GM10248 (cell line): Measurements from ENCODE around the gene GRK5.

Experiments used
- CTCF ChIA-PET: fragments of 300-600 bp; sonication (Branson Sonifier 250); formaldehyde crosslinking; extraction: SDS; loops from one replicate; lab custom pipeline; 2021; ENCODE audit warnings: antibody characterized with exemption; lab: Yijun Ruan, JAX
- POLR2A ChIA-PET: fragments of 350-650 bp; sonication (Branson Sonifier 250); formaldehyde crosslinking; extraction: SDS; loops from one replicate; lab custom pipeline; 2020; ENCODE audit warnings: antibody characterized with exemption; lab: Yijun Ruan, JAX
- DNase-seq: peaks from one replicate; pipeline ENCODE4 v3.0.0; 2012; ENCODE audit errors: extremely low spot score
- TF ChIP-seq, protein P1 (sequence below): IDR thresholded peaks from 2 replicates; pipeline ENCODE4 v1.5.1; 2012; ENCODE audit warnings: mild to moderate bottlenecking, low read depth; ENCODE audit errors: extremely low read depth, missing control alignments, control extremely low read depth

GRK5 gene

DNA sequence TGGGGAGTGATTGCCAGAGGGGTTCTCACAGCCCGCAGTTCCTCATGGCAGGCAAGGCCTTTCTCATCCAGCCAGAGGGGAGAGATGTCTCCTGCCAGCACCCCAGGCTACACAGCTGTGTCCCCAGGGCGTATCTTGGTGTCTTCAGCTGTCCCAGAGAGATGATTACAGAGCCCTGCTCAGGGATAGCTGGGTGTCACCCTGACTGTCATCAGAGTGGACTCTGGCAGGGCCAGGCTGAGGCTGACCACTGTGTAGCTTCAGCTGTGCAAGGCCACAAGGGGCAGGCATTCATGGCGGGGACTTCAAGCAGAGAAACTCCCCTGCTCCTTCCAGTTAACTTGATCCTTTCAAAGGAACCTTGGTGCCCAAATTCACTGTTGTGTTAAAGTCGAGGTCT, 211.0 kb downstream of the GRK5 start:
- DNase-seq = no peak
- POLR2A ChIA-PET = interaction anchor here (0.6 kb wide), 1 partner anchor 20 kb away, joined by 9 read pairs; no protein-coding TSS in a partner anchor
- CTCF ChIA-PET = interaction anchor here (0.9 to 3.8 kb wide), 16 partner anchors 9 to 219 kb away, joined by 3 to 39 read pairs (median 4); partner anchors contain the start of gene GRK5
- TF ChIP-seq, protein P1, sequence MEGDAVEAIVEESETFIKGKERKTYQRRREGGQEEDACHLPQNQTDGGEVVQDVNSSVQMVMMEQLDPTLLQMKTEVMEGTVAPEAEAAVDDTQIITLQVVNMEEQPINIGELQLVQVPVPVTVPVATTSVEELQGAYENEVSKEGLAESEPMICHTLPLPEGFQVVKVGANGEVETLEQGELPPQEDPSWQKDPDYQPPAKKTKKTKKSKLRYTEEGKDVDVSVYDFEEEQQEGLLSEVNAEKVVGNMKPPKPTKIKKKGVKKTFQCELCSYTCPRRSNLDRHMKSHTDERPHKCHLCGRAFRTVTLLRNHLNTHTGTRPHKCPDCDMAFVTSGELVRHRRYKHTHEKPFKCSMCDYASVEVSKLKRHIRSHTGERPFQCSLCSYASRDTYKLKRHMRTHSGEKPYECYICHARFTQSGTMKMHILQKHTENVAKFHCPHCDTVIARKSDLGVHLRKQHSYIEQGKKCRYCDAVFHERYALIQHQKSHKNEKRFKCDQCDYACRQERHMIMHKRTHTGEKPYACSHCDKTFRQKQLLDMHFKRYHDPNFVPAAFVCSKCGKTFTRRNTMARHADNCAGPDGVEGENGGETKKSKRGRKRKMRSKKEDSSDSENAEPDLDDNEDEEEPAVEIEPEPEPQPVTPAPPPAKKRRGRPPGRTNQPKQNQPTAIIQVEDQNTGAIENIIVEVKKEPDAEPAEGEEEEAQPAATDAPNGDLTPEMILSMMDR = no peak

DNA sequence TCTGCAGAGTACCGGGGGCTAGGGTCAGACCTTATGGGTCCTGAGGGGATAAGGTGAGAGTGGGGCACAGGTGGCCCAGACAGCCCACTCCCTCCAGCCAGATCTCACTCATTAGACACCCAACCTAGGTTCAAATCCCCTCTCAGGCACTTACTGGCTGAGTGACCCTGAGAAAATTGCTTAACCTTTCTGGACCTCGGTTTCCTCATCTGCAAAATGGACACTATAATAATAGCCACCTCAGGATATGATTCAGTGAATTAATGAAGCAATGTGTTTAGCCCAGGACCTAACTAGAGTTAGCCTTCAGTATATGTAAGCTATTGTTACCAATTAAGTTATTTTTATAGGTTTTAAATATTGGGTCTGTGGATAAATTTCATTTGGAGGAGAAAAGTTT, 212.6 kb downstream of the GRK5 start:
- CTCF ChIA-PET = interaction anchor here (1.0 to 3.8 kb wide), 5 partner anchors 18 to 220 kb away, joined by 3 to 39 read pairs (median 15); partner anchors contain the start of gene GRK5
- TF ChIP-seq, protein P1 = no peak
- no peak for DNase-seq
- POLR2A ChIA-PET = no interaction called here

DNA sequence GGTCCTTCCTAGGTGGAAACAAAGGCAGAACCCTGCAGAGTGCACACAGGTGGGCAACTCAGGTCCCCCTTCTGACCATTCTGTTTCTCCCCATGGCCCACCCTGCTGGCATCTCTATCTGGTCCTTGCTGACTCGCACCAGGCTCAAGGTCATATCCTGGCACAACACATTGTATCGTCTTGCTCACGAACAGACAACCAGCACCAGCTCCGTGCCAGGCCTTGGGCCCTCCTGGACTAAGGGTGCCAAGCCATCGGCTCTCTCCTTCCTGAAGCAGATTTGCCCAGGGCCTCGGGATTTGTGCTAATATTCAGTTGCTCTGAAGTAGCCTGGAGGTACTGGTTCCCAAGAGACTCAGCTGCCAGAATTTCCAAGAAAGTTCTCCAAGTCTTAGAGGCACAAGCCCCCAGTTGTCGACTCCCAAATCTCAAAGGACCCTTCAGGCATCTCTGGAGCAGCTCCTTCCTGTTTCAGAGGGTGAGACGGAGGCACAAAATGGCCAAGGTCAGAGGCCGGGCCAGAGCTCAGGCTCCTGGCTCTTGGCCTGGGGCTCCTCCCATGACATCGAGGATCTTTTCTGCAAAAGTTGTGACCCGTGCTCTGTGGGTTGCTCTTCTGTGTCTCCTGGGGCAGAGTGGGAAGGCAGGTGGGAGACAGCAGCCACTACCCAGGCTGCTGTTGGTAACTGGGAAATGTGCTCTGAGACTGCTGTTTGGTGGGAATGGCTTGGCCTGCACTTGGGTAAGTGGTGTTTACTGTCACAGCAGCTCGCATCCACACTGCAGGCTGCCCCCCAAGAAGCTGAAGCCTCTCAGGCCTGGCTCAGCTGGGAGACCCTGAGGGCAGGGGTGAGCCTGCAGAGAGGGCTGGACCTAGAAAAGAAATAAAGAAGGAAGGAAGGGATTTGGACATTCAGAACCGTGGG, 213.8 kb downstream of the GRK5 start:
- DNase-seq = no peak
- POLR2A ChIA-PET = no interaction called here

DNA sequence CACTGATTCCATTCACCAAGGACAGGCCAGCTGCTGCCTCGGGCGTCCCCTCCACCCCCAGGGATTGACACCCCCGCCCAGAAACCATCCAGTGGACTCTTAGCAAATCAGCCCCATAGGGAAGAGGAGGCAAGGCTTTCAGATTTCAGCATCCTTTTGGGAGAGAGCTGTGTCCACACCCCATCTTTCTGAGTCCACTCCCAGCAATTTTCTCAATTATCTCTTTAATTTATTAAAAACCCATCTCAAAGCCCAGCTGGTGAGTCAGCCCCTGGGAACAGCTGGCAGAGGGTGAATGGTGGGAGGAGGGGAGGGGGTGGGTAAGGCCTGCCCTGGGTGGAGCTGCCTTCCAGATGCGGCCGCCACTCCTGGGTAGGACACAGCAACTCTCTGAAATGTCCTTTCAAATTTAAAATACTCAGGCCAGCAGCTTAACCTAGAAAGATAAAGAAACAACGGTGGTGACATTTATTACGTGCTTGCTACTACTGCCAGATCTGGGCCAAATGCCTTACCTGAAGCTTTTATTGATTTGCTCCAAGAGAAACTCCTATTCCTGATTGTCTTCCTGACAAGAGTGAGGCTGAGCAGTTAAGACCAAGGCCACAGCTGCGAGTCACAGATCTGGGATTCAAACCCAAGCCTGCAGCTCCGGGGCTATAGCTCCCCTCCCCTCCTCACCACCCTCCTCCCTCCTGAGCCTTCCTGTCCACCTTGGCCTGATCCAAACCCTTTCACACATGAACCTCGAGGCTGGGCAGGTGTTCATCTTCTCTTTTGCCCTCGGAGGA, 214.7 kb downstream of the GRK5 start:
- TF ChIP-seq, protein P1 = no peak
- DNase-seq = no peak
- POLR2A ChIA-PET = no interaction called here
- CTCF ChIA-PET = interaction anchor here (0.8 to 6.3 kb wide), 7 partner anchors 16 to 223 kb away, joined by 3 to 36 read pairs (median 4); partner anchors contain the start of gene GRK5

More for the DNA sequence above, 213.8 kb downstream of the GRK5 start:
- TF ChIP-seq, protein P1 = no peak
- CTCF ChIA-PET = interaction anchor here (1.2 to 6.3 kb wide), 4 partner anchors 15 to 222 kb away, joined by 4 to 36 read pairs (median 22); partner anchors contain the start of gene GRK5

DNA sequence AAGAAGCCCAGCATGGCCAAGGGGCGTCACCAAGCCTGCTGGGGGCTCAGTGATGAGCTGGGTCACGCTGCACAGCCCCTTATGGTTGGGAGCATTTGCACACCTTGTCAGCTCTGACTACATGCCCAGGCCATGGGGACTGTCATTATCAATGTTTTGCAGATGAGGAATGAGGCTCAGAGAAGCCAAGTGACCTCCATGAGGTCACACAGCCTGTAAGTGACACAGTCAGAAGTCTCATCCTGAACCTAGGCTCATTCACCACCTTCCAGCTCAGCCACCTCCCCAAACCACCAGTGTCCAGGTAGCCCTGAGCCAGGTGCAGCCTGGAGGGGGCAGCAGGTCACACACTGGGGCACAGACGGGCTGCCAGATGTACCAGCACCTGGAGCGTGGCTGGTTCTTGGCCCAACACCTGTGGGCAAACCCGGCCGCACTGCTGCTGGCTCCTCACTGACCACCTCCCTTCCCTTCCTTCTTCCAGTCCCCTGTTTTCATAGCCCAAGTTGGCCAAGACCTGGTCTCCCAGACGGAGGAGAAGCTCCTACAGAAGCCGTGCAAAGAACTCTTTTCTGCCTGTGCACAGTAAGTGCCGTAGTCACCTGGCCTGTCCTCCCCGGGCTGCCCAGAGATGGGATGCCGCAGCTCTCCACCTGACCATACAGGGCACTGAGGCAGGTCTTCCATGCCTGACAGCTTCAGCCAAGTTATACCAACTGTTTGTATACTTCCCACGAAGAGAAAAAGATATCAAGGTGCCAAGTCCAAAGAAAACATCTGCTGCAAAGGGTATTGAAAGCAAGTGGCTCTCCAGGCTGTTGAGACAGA, 215.5 kb downstream of the GRK5 start:
- TF ChIP-seq, protein P1 = no peak
- CTCF ChIA-PET = interaction anchor here (0.8 to 6.3 kb wide), 8 partner anchors 17 to 224 kb away, joined by 3 to 36 read pairs (median 4); partner anchors contain the start of gene GRK5
- POLR2A ChIA-PET = no interaction called here
- no peak for DNase-seq
